Measurements from ENCODE around the gene DDHD1.

DNA sequence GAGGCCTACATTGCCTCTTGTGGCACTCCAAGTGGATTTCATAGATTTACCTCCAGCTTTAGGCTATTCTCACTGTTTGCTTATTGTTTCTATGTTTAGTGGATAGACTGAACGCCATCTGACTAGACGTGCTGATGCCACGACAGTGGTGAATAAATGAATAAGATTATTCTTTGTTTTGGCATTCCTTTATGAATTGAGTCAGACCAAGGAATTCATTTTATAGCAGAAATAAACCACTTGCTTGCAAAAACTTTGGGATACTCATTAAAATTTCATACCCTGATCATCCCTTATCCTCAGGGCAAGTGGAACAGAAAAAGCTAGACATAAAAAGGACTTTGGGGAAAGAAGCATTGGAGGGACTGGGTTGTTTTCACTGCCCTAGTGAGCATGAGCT, 130.5 kb downstream of the DDHD1 start:
- TF ChIP-seq, protein P1, sequence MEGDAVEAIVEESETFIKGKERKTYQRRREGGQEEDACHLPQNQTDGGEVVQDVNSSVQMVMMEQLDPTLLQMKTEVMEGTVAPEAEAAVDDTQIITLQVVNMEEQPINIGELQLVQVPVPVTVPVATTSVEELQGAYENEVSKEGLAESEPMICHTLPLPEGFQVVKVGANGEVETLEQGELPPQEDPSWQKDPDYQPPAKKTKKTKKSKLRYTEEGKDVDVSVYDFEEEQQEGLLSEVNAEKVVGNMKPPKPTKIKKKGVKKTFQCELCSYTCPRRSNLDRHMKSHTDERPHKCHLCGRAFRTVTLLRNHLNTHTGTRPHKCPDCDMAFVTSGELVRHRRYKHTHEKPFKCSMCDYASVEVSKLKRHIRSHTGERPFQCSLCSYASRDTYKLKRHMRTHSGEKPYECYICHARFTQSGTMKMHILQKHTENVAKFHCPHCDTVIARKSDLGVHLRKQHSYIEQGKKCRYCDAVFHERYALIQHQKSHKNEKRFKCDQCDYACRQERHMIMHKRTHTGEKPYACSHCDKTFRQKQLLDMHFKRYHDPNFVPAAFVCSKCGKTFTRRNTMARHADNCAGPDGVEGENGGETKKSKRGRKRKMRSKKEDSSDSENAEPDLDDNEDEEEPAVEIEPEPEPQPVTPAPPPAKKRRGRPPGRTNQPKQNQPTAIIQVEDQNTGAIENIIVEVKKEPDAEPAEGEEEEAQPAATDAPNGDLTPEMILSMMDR (conservative IDR thresholded peaks at IDR 0.05): no peak
- TF ChIP-seq ZFX (IDR thresholded peaks at IDR 0.05): no peak
